Right atrium auricular region (tissue), 2 donors: Measurements from ENCODE around the gene MTA3. TPM values are rescaled to one million over a fixed set of nuclear protein-coding genes. Genes with fewer than 3 reads are reported as not detected.
"Not testable (repeated sequence)": the region's sequence is repeated elsewhere in the genome, so short reads cannot be mapped to it uniquely, and the experiment has no call there.

ENCODE experiments used
- DNase-seq: peaks from one replicate; pipeline ENCODE4 v3.0.0-alpha.2; 2019; ENCODE audit warnings: low spot score
- H3K27ac ChIP-seq, 2 donors: fragments of 200-600 bp; sonication (generic); 1 replicate in 1 of 2; 2 replicates in 1 of 2; pipeline ENCODE4 v1.5.1; 2016 to 2019
- H3K27me3 ChIP-seq, 2 donors: fragments of 200-600 bp; sonication (generic); one replicate each; pipeline versions ENCODE4 v1.5.1 to v1.6.0; 2017 to 2019
- H3K36me3 ChIP-seq: fragments of 200-600 bp; sonication (generic); one replicate; pipeline ENCODE4 v1.5.1; 2016
- H3K4me1 ChIP-seq, 2 donors: fragments of 200-600 bp; sonication (generic); one replicate each; pipeline versions ENCODE4 v1.5.1 to v1.6.0; 2017 to 2019
- H3K4me3 ChIP-seq, 2 donors: fragments of 200-600 bp; sonication (generic); 1 replicate in 1 of 2; 2 replicates in 1 of 2; pipeline ENCODE4 v1.5.1; 2017 to 2019; ENCODE audit warnings: mild to moderate bottlenecking in 1 of 2, moderate library complexity in 1 of 2
- H3K9me3 ChIP-seq, 2 donors: fragments of 200-600 bp; sonication (generic); one replicate each; pipeline ENCODE4 v1.5.1; 2019
- CTCF ChIP-seq, 2 donors: fragments of 200-600 bp; sonication (generic); IDR thresholded peaks; one replicate each; pipeline ENCODE4 v1.5.1; 2019; ENCODE audit warnings: antibody characterized with exemption in 2 of 2
- total RNA-seq, 2 donors: library from RNA; depleted of rRNA; stranded (reverse); fragments of >200 nt; gene quantifications; one replicate each; pipeline ENCODE4 v1.1.0, GENCODE V29; 2016

Gene MTA3
- total RNA-seq, 2 donors from 2014 or later: 12.9 to 18.5 TPM

GRCh38 chr2:42550870-42551269, 17.6 kb upstream of the MTA3 start:
- H3K4me3 ChIP-seq: no peak overlapping the region
- TF ChIP-seq CTCF (IDR thresholded peaks at IDR 0.05): no peak
- no peaks in the 10 kb centered on the region for H3K4me1 ChIP-seq
- DNase-seq: no peak
- H3K27ac ChIP-seq: no peak overlapping the region
- no peaks in the 10 kb centered on the region for H3K27me3 ChIP-seq
- H3K9me3 ChIP-seq: no peaks in the 10 kb centered on the region
- no peaks in the 10 kb centered on the region for H3K36me3 ChIP-seq

- H3K4me1 ChIP-seq: no peaks in the 10 kb centered on the region
- H3K27me3 ChIP-seq: no peaks in the 10 kb centered on the region
- no peak for TF ChIP-seq CTCF (IDR thresholded peaks at IDR 0.05)
Observed at GRCh38 chr2:42554392-42554791, 14.0 kb upstream of the MTA3 start.

GRCh38 chr2:42556315-42556890, 12.0 kb upstream of the MTA3 start:
- no peaks in the 10 kb centered on the region for H3K4me1 ChIP-seq
- no peak overlapping the region for H3K27ac ChIP-seq
- H3K9me3 ChIP-seq: no peaks in the 10 kb centered on the region
- no peak overlapping the region for H3K4me3 ChIP-seq
- no peaks in the 10 kb centered on the region for H3K27me3 ChIP-seq
- no peak for TF ChIP-seq CTCF (IDR thresholded peaks at IDR 0.05)
- no peaks in the 10 kb centered on the region for H3K36me3 ChIP-seq
- DNase-seq: no peak

More at GRCh38 chr2:42554392-42554791, 14.0 kb upstream of the MTA3 start:
- H3K9me3 ChIP-seq: no peaks in the 10 kb centered on the region
- no peak for DNase-seq
- H3K4me3 ChIP-seq: no peak overlapping the region
- H3K36me3 ChIP-seq: no peaks in the 10 kb centered on the region
- no peak overlapping the region for H3K27ac ChIP-seq

GRCh38 chr2:42557306-42557705, 11.1 kb upstream of the MTA3 start:
- Histone ChIP-seq H3K27ac (no peak overlapping the region), H3K36me3 (no peaks in the 10 kb centered on the region), H3K27me3 (no peaks in the 10 kb centered on the region), H3K9me3 (no peaks in the 10 kb centered on the region), H3K4me1 (no peaks in the 10 kb centered on the region), H3K4me3 (no peak overlapping the region)
- DNase-seq: no peak
- TF ChIP-seq CTCF (IDR thresholded peaks at IDR 0.05): no peak

GRCh38 chr2:42558827-42559226, 9.6 kb upstream of the MTA3 start:
- Histone ChIP-seq H3K4me1 (no peaks in the 10 kb centered on the region), H3K9me3 (no peaks in the 10 kb centered on the region), H3K4me3 (no peak overlapping the region), H3K36me3 (no peaks in the 10 kb centered on the region), H3K27ac (no peak overlapping the region), H3K27me3 (no peaks in the 10 kb centered on the region)
- DNase-seq: no peak
- TF ChIP-seq CTCF (IDR thresholded peaks at IDR 0.05): no peak

GRCh38 chr2:42560133-42560532, 8.3 kb upstream of the MTA3 start:
- not testable (repeated sequence) for H3K4me1 ChIP-seq, H3K36me3 ChIP-seq

More at GRCh38 chr2:42560133-42560532, 8.3 kb upstream of the MTA3 start:
- H3K27ac ChIP-seq, DNase-seq, H3K4me3 ChIP-seq, H3K9me3 ChIP-seq, H3K27me3 ChIP-seq: not testable (repeated sequence)
